Endothelial cell of umbilical vein (primary cell): Measurements from ENCODE around the gene MIEF1. TPM values are rescaled to one million over a fixed set of nuclear protein-coding genes. Genes with fewer than 3 reads are reported as not detected.

Source experiments
- BruUV-seq: library from RNA; stranded (reverse); fragments of 400-500 nt; replicated peaks from 2 replicates; lab custom pipeline; 2021; lab: Mats Ljungman, UMichigan
- CTCF ChIA-PET: fragments of 300-600, 350-600 bp; sonication (Branson Sonifier 250); formaldehyde crosslinking; loops from one replicate; lab custom pipeline; 2021; ENCODE audit warnings: antibody characterized with exemption, inconsistent platforms; lab: Charles Lee
- POLR2A ChIA-PET: fragments of 300-600, 350-600 bp; sonication (Branson Sonifier 250); formaldehyde crosslinking; loops from one replicate; lab custom pipeline; 2021; ENCODE audit warnings: antibody characterized with exemption, inconsistent platforms; lab: Charles Lee
- DNase-seq: peaks from one replicate; pipeline ENCODE4 v3.0.0-alpha.2; 2011; ENCODE audit warnings: low read depth, low spot score
- FAIRE-seq: peaks from 2 replicates; lab custom pipeline; 2011; peaks lifted over from hg19 to GRCh38; lab: Jason Lieb, UNC
- H2AFZ ChIP-seq: 2 replicates; pipeline ENCODE4 v1.6.0; 2012; ENCODE audit warnings: low read depth, low read length, control low read depth, inconsistent platforms
- H3K27ac ChIP-seq: 2 replicates; pipeline ENCODE4 v1.5.1; 2011; ENCODE audit warnings: low read depth, mild to moderate bottlenecking, control low read depth, low read length, moderate library complexity; ENCODE audit not compliant: insufficient read depth
- H3K27me3 ChIP-seq, 2 experiments: 2 replicates each; pipeline versions ENCODE4 v1.6.0 to v1.6.1; 2011; ENCODE audit warnings: low read length in 2 of 2, mixed read lengths in 1 of 2; ENCODE audit not compliant: control insufficient read depth in 2 of 2, insufficient read depth in 2 of 2
- H3K36me3 ChIP-seq, 2 experiments: 2 replicates in 1 of 2; 3 replicates in 1 of 2; pipeline ENCODE4 v1.5.1; 2011; ENCODE audit warnings: low read length in 2 of 2, mild to moderate bottlenecking in 1 of 2, moderate library complexity in 1 of 2; ENCODE audit not compliant: control insufficient read depth in 2 of 2, insufficient read depth in 2 of 2; ENCODE audit errors: extremely low read depth in 1 of 2
- H3K4me1 ChIP-seq: 3 replicates; pipeline ENCODE4 v1.5.1; 2011; ENCODE audit warnings: mild to moderate bottlenecking, low read length; ENCODE audit not compliant: control insufficient read depth, insufficient read depth; ENCODE audit errors: extremely low read depth
- H3K4me2 ChIP-seq: 2 replicates; pipeline ENCODE4 v1.6.1; 2011; ENCODE audit warnings: low read length, control low read depth, mixed read lengths; ENCODE audit not compliant: insufficient read depth
- H3K4me3 ChIP-seq, 3 experiments: fragments of 200-600 bp in 1 of 3; sonication (generic), shearing (Covaris generic) in 1 of 3; replicated peaks in 1 of 3; 2 replicates each; pipeline ENCODE4 v1.5.1; 2011 to 2016; ENCODE audit warnings: control low read depth in 3 of 3, low read length in 3 of 3, mild to moderate bottlenecking in 2 of 3, inconsistent platforms in 1 of 3, low read depth in 1 of 3, moderate library complexity in 1 of 3; ENCODE audit not compliant: insufficient read depth in 1 of 3
- H3K79me2 ChIP-seq: 2 replicates; pipeline ENCODE4 v1.6.0; 2012; ENCODE audit warnings: low read length, inconsistent platforms; ENCODE audit not compliant: control insufficient read depth, insufficient read depth
- H3K9ac ChIP-seq: replicated peaks from 2 replicates; pipeline ENCODE3; 2011; ENCODE audit warnings: low read length, control low read depth; ENCODE audit not compliant: insufficient read depth; ENCODE audit errors: extremely low read depth
- H3K9me1 ChIP-seq: replicated peaks from 3 replicates; pipeline ENCODE4 v1.6.0; 2011; ENCODE audit warnings: mild to moderate bottlenecking, low read length; ENCODE audit not compliant: control insufficient read depth, insufficient read depth; ENCODE audit errors: extremely low read depth
- H3K9me3 ChIP-seq: replicated peaks from 2 replicates; pipeline ENCODE4 v1.5.1; 2012; ENCODE audit warnings: low read length, inconsistent platforms; ENCODE audit not compliant: control insufficient read depth, insufficient read depth
- H4K20me1 ChIP-seq: replicated peaks from 2 replicates; pipeline ENCODE3; 2011; ENCODE audit warnings: mild to moderate bottlenecking, low read length; ENCODE audit not compliant: control insufficient read depth, insufficient read depth; ENCODE audit errors: extremely low read depth
- CTCF ChIP-seq, 2 donors: IDR thresholded peaks; 1 replicate in 1 of 2; 2 replicates in 1 of 2; pipeline ENCODE4 v1.5.1; 2011; ENCODE audit warnings: low read length in 2 of 2, mild to moderate bottlenecking in 2 of 2, moderate library complexity in 2 of 2, control low read depth in 1 of 2, inconsistent platforms in 1 of 2, low read depth in 1 of 2; ENCODE audit not compliant: insufficient read depth in 1 of 2; ENCODE audit errors: extremely low read depth in 1 of 2
- EZH2 ChIP-seq: IDR thresholded peaks from 2 replicates; pipeline ENCODE4 v1.6.1; 2012; ENCODE audit warnings: borderline replicate concordance, low read depth, mild to moderate bottlenecking, moderate library complexity, low read length, inconsistent platforms; ENCODE audit not compliant: severe bottlenecking
- FOS ChIP-seq: IDR thresholded peaks from 2 replicates; pipeline ENCODE4 v1.6.1; 2011; ENCODE audit warnings: mild to moderate bottlenecking, low read length, moderate library complexity, borderline replicate concordance; ENCODE audit not compliant: insufficient read depth
- GATA2 ChIP-seq: IDR thresholded peaks from 2 replicates; pipeline ENCODE4 v1.7.0; 2011; ENCODE audit warnings: low read depth, mild to moderate bottlenecking, moderate library complexity, mixed read lengths, low read length; ENCODE audit not compliant: insufficient read length, insufficient read depth
- JUN ChIP-seq: IDR thresholded peaks from 2 replicates; pipeline ENCODE4 v1.6.1; 2011; ENCODE audit warnings: borderline replicate concordance, low read depth; ENCODE audit not compliant: insufficient read length, insufficient read depth
- MAX ChIP-seq: IDR thresholded peaks from 2 replicates; pipeline ENCODE4 v1.6.1; 2011; ENCODE audit not compliant: insufficient read depth, insufficient read length
- MYC ChIP-seq: IDR thresholded peaks from one replicate; pipeline ENCODE4 v1.6.1; 2011; ENCODE audit warnings: mild to moderate bottlenecking, low read depth, low read length
- POLR2A ChIP-seq: IDR thresholded peaks from 2 replicates; pipeline ENCODE4 v1.6.1; 2012; ENCODE audit warnings: low read depth, mild to moderate bottlenecking, control low read depth, low read length
- POLR2AphosphoS5 ChIP-seq: IDR thresholded peaks from 2 replicates; pipeline ENCODE4 v1.6.1; 2012; ENCODE audit warnings: low read depth, mild to moderate bottlenecking, control low read depth, low read length, moderate library complexity; ENCODE audit not compliant: insufficient read depth
- dilution Hi-C: fragments of 300-500 bp; cut with MboI; formaldehyde crosslinking; loops from one replicate; pipeline ENCODE4 v1.15.0; 2019; ENCODE audit warnings: low sequenced_read_pairs; ENCODE audit not compliant: extremely low pct_ligation_motif_present
- intact Hi-C: fragments of 100-400 bp; cut with micrococcal nuclease; formaldehyde crosslinking; loops from one replicate; pipeline ENCODE4 v1.10.0; 2022
- polyA plus RNA-seq, 4 experiments: library from polyadenylated mRNA; depleted of rRNA in 3 of 4; stranded (reverse) in 3 of 4; unstranded in 1 of 4; fragments of >200 nt; gene quantifications; 2 replicates each; pipeline versions ENCODE4 v1.2.1 to v1.2.3, GENCODE V29; 2011 to 2012; ENCODE audit warnings: missing spikeins in 1 of 4
- total RNA-seq: library from RNA; stranded (reverse); gene quantifications from 2 replicates; pipeline ENCODE4 v1.2.3, GENCODE V29; 2021

Gene MIEF1
- total and polyA plus RNA-seq, 2 donors (not counting 3 experiments of a cell fraction or from before 2014, with no cell fraction given), result 14.2 to 31.1 TPM

GRCh38 chr22:39536711-39537110 lies 34.6 kb downstream of the MIEF1 start:
- TF ChIP-seq GATA2, result no peak
- no peak for TF ChIP-seq JUN
- no peak for TF ChIP-seq POLR2AphosphoS5
- TF ChIP-seq FOS, result no peak
- no peak for TF ChIP-seq EZH2
- no peak for TF ChIP-seq MAX
- TF ChIP-seq POLR2A, result no peak
- no peak for TF ChIP-seq MYC
- no peak for TF ChIP-seq CTCF (IDR thresholded peaks at IDR 0.05; ENCODE audit: extremely low read depth in 1 of 2, insufficient read depth in 1 of 2, low read depth in 1 of 2, low read length in 2 of 2)
- Histone ChIP-seq H3K4me1 (peaks cover 7% of the 10 kb centered on the region), H3K36me3 (no peaks in the 10 kb centered on the region), H3K4me2 (no peak overlapping the region), H3K9me3 (no peaks in the 10 kb centered on the region), H3K79me2 (peaks cover 7% of the 10 kb centered on the region), H3K27ac (no peak overlapping the region), H3K4me3 (no peak overlapping the region), H4K20me1 (no peaks in the 10 kb centered on the region), H3K27me3 (no peaks in the 10 kb centered on the region), H2AFZ (no peak overlapping the region), H3K9ac (no peak overlapping the region), H3K9me1 (no peaks in the 10 kb centered on the region)
- no peak for FAIRE-seq
- BruUV-seq, result no TSS peak
- ChIA-PET POLR2A (no interaction called here), CTCF (interaction anchor here (0.6 to 6.1 kb wide), 10 partner anchors 12 to 811 kb away, joined by 3 to 157 read pairs (median 4); no protein-coding TSS in a partner anchor)
- DNase-seq, result no peak
- intact Hi-C loops (no loop called here), dilution Hi-C loops (no loop called here)
